Measurements from ENCODE around the gene CHD1.
A peak's percentile ranks its signal among the peaks of the same experiment; 100 is the strongest.

CHD1 gene

DNA sequence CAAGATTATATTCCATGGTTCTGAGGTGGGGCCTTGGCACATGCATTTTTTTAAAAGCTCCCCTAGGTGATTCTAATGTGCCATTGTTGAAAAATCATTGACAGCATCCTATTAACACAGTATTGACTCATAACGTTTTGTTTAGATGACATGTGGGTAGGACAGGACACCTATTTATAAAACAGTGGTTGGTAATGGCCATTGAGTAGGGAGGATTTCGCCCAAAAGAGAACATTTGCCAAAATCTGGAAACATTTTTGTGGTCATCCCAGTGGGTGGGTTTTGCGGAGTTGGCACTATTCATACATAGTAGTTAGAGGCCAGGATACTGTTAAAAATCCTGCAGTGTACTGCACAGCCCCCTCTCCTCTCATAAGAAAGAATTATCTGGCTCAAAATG lies 6.4 kb upstream of the CHD1 start:
- DNase-seq, result no peak

DNA sequence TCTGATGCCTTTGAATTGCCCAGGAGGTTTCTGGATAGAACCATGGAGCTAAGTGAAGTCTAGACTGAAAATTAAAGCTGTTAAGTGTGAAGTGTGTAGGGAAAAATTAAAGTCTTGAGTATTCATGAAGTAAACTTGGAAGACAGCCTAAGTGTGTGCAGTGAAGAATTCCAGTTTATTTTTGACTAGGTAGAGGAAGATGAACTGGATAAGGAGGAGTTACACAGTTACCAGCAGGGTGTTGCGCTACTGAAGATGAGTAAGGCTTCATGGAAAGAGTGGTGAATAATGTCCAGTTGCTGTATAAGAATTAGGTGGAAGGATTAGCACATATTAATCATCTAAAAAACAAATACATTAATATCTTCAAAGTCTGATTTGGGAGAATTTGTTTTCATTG lies 5.7 kb upstream of the CHD1 start:
- DNase-seq, result no peak

DNA sequence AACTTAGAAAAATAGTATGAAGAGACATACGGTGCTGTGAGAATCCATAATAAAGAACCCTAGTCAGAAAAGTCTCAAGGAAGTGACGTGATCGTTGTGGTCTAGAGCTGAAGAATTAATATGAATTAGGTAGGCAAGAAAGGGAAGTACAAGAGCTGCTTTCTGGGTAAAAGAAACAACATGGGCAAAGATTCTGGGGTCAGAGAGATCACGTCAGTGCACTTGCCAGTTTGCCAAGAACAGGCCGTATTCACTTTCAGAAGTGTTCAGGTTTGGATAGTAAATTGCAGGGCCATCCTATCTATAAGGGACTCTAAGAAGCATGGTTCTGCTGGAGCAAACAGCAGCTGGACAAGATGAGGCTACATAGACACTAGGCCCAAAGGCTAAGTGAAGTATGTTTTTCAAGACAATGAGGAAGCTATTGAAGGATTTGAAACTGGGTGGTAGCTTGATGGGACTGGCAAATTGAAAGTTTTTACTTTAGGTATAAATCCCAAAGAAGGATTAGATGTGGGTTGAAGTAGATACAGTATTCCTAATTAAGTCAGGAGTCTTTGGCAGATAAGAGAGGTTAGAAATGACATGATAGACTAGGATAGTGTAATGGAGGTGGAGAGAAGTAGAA lies 4.8 kb upstream of the CHD1 start:
- DNase-seq, result no peak

DNA sequence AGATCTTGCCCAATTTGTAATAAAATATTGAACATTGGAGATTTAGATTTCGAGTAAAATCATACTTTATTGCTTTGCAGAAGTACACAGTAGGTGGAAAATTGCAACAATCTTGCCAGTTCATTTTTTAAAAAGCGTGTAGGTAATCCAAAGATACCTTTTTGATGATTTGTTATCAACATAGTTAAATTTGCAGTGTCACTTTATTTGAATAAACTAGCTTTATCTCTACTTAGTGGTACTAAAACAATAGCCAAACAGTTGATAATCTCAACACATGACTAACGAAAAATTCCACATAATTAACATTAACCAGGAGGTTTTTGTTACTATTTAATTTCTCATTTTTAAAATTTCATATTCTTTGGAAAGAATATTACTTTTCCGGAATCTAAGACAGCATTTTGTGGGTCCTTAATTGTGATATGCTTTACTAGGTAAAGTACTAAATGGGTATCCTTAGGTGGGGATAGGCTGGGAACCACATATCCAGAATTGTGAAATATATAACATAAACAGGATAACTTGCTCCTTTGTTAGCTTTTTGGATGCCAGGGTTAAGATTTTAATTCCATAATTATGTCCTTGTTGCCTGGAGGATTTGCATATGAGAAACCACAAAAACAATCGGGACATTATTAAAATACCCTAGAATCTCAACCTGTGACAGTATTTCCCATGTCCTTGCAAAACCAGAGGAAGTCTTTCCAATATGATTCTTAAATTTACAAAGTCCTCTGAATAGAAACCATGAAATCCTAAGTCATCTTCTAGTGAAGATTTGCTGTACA lies 2.4 kb upstream of the CHD1 start:
- DNase-seq, result no peak

DNA sequence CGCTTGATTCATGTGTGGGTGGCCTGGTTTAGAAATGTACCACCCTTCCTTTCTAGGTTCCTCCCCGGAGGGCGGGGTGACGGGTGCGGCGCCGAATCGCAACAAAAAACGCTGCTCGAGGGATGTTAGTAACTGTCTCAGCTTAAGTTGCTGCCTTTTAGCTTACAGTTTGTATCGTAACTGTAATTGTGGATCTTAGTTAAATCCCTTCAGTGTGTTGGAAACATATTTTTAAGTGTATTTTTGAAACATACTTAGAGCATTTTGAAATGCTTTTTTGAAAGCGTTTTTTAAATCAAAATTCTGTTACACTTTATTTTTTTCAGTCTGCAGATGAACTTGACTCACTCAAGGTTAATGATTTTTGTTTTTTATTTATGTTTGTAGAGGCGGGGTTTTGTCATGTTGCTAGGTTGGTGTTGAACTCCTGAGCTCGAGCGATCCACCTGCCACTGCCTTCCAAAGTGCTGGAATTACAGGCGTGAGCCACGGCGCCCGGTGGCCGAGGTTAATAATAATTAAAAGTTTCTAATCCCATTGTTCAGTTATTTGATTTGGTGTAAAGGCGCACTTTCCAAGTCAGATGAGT lies 997 bp upstream of the CHD1 start:
- no peak for DNase-seq

DNA sequence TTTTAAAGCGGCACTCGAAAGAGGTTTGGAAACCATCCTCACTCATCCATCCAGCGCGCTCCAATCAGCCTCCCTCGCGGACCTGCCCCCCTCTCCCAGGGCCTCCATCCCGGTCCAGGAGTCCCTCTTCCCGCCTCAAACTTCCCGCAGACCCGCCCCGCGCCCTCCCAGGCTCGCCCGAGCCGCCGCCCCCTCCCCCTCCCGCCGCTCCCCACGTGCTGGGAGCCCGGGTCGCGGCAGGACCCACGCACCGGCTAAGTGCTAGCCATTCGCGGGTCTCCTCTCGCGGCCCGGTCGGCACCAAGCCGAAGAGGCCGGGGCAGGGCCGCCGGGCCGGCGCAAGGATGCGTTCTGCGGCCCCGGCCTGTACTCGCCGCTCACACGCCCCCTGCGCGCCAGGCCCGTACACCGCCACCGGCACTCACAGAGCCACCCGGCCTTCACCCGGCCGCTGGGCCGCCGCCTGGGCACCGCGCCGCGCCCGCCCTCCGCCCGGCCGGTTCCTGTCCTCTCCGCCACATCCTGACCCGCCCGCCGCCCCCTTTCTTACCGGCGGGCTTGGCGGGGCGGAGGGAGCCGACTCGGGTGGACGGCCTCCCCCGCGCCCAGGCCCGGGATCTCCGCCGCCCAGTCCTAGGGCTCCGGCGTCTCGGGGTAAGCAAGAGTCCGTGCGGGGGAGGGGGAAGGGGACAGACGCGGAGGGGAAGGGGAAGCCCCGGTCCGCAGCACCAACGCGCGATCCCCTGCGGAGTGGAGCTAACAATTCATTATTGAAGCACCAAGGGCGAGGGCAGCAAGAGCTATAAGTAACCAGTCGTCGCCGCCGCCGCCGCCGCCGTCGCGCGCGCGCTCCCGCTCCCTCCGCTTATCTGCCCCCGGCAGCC lies 576 bp downstream of the CHD1 start:
- DNase-seq, result peak in 1 of 2 experiments; percentile 56

DNA sequence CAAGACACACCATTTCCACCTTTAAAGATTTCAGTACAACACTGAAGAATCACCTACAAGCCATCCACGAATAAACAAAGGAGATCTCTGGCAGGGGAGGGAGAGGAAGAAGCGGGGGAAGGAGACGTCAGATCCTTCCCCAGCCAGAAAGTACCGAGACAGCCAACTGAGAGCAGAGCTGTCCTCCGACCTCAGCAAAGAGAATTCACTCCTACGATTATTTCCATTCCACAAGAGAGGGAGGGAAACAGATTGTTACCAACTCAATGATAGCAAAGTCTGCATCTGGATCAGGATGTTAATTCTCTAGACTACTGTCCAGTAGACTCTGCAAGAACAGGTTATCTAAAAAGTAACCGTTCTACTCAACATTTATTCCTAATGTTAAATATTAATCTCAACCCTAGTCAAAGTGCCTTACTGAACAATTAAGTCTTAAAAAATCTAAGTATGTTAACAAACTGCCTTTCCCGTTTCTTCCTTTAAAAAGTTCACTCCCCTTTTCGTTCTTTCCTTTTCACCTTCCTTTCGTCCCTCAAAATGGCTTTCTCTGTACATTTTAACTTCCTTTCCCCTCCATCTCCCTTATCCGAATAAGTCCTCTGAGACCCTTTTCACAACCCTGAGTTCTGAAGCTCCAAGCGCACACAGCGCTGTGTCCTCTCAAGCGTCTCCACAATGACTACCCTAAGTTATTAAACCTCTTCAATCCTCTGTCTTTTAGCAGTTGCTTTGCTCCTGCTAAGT lies 1.4 kb downstream of the CHD1 start:
- DNase-seq, result peak in 1 of 2 experiments; percentile 8

DNA sequence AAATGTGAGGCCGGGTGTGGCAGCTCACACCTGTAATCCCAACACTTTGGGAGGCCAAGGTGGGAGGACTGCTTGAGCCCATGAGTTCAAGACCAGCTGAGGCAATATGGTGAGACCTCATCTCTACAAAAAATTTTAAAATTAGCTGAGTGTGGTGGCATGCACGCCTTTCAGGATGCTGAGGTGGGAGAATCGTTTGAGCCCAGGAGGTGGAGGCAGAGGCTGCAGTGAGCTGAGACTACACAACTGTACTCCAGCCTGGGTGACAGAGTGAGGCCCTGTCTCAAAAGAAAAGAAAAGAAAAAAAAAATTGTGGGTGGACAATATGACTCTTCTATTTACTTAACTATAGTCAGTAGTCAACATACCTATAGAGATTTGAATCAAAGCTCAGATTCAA lies 4.8 kb downstream of the CHD1 start:
- DNase-seq, result no peak

DNA sequence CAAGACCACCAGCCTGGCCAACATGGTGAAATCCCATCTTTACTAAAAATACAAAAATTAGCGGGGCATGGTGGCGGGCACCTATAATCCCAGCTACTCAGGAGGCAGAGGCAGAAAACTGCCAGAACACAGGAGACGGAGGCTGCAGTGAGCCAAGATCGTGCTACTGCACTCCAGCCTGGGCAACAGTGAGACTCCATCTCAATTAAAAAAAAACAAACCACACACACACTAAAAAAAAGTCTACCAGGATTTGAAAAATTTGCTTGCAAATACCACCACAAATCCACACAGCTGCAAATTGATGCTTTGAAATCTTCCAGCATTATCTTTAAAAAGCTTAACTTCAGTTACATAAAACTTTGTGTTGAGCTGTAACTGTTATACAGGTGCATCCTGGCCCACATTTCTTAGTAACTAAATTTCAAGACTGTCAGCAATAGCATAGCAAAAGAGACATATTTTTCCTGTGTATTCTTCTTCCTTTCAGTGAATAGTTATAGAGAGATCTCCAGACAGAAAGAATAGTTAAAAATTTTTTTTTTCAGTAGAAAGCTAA lies 6.8 kb downstream of the CHD1 start:
- no peak for DNase-seq

DNA sequence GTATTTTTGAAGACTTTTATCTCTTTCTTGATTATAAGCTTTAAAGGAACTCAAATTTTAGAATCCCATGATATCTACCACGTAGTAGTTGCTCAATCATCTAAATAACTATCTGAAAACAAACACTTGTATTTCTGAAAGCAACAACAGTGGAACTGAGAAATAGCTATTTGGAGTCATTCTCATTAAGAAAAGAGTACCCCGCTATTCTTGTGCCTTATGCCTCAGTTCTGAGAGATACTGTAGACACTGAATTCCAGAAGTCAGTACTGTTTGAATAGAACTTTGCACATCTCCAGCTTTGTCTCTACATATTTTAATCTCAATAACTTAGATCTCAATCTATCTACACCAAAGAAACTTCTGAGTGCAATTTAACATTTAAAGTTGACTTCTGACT lies 11.4 kb downstream of the CHD1 start:
- no peak for DNase-seq

DNA sequence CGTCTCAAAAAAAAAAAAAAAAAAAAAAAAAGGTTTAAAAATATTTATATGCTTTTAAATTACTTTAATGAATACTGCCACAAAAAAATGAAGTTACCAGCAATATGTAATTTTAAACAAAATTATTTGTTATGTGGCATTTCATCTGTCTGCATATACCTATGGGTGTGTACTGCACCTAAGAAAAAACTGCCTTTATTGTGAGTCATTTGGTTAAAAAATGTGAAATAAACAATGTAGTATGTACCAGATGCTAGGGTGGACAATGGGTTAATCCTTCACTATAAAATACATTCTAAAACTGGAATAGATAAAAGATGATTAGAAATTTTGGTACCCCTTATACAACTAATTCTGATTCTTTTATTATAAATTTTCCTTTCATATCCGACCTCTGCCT lies 12.3 kb downstream of the CHD1 start:
- no peak for DNase-seq

DNA sequence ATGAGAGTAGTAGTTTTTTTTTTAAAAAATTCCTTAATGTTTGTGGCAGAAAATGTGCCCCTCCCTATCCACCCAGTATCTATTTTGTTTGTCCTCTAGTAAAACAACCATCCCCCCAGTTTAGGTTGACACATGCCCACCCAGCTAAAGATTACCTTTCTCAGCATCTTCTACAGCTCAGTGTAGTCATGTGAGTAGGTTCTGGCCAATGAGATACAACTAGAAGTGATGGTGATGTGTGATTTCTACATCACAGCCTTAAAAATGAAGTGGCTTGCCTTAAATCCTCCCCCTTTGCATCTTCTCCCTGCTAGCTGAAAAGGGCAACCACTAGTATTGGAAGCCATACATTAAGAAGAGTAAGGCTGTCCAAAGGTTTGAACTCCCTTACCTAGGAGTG lies 14.9 kb downstream of the CHD1 start:
- no peak for DNase-seq

DNA sequence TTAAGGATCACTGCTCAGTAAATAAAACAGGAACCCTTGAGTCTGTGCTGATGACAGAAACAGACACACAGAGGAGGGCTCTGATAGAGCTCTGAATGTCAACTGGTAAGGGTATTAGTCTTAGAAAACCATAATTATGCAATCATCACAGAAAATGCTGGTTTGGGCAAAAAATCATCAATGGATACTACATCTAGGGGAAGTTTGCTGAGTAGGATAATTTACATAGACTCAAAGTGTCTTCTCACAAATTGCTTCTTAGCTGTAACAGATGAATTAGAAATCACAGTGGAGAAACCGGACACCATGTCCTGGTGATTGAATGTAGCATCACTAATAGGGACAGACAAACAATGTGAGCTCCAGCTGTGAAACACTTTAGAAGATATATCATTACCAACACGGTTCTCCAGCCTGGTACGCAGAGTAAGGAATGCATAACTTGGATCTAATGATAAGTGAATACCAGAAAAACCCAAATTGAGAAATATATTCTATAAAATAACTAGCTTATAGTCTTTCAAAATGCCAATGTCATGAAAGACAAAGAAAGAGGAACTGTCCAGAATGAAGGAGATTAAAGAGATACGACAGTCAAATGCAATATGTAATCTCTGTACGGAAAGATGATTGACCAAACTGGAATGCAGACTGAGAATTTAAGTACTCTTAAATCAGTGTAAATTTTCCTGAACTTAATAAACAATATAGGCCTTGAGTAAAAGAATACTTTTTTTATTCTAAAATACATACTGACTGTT lies 17.3 kb downstream of the CHD1 start:
- no peak for DNase-seq

DNA sequence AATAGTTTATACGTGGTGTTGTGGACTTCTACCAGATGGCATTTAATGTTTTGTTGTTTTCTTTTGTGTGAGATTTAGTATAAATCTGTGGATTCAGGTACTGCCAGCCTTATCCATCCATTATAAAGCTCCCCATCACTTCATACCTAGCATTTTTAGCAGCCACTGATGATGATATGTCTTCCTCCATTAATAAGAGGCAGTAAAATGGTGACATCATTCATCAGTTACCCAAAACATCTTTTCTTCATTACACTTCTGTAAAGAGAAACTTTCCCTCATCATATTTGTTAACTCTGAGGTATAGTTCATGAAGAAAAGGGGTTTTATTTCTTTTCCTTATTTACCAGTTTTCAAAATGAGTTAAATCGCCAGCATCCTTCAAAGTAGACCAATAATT lies 19.4 kb downstream of the CHD1 start:
- DNase-seq, result no peak

DNA sequence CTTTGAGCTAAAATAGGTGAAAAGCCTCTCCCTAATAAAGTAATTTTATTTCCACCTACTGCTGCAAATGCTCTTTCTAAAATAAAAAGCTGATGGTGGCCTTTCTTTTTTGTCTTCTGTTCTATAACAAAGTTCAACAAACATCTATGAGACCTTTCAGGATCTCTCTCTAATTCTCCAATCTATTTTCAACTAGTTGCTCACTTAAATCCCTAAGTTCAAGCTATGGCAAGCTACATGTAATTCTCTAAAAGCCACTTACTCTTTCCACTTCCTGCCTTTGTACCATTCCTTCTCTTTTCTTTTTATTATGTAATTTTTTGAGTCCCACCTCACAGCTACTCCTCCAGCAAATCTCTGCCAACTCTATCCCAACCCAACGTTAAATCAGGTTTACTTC lies 20.9 kb downstream of the CHD1 start:
- no peak for DNase-seq

DNA sequence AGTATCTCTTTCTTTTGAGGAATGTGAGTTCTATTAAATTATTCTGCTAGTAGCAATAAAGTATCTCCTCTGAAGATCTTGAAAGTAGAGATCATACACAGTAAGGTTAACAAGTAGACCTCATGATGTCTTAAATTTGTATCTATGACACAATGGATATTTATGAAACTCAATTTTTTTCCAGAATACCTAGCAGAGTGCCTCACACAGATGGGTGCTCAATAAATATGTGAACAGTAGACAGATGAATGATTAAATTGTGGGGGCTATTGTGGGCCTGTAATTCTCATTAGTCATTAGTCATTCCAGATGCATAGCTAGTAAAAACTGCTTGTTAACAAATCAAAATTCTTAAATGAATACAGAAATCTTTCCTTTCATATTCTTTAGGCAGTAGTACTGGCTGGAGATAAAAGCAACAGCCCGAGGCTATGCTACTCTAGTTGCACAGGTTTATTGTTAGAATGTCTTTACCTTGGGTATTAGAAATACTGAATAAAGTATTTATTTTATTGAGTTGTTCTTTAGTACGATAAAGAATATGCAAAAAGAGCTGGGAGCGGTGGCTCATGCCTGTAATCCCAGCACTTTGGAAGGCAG lies 22.0 kb downstream of the CHD1 start:
- DNase-seq, result no peak

DNA sequence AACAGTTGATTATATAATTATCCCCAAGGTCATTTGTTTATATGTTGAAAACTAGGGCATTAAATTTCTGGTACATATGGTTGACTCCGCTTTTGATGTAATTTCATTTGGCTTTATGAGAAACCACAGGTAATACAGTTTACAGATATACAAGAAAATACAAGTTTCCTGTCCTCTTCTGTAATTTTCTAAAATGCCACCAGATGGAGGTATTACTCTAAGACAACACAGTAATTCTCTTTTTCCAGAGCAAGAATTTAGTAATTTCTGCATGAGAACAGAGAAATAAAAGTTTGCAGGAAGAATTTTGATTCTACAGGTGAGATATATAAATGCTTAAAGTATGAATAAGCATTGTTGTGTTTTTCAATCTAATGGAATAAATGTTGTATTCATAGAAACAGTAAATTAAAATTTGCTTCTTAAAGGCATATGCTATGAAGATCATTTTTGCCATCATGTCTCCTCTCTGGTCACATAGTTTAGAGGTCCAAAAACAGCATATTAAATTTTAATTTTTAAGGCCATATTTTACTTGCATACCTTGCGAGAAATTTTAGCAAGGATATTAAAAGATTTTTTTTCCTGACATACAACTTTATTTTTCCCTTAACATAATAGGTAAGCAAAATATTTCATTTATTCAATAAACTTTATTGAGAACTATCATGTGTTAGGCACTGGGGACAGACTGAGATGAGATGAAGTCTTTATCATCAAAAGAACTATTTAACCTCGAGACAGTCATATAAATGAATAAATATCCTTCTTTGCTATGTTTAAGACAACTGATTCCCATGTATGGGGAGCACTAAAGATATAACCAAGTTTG lies 22.7 kb downstream of the CHD1 start:
- peak; percentile 21 to 50 for DNase-seq

DNA sequence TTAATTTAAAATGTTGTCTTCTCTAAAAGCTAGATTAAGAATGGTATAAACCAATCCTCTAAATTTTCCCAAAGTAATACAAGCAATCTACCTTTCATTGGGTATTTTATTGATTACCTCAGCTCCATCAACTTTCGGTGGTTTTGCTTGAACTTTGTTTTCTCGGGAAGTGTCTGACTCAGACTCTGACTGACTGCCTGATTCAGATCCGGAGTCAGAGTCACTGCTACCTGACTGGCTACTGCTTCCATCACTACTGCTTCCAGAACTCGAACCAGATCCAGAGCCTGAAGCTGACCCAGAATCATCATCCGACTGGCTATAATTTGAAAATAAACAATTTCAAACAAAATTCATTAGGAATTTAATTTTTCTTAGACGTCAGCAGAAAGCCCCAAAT lies 24.0 kb downstream of the CHD1 start:
- no peak for DNase-seq

DNA sequence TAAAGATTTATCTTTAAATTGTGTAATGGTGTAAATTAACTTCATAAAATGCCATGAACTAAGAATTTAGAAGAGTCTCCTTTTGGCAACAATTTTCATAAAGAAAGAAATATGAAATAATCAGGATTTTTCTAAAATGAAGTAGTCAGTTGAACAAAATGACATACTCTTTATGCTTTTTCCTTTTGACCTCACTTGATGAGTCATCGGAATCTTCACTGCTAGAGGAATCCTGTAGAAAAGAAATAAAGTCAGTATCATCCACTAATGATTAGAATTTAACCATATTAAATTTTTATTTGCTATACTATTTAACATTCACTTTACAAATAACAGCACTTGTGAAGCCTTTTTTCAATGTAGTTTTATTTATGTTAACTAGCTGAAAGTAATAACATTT lies 26.1 kb downstream of the CHD1 start:
- DNase-seq, result no peak

DNA sequence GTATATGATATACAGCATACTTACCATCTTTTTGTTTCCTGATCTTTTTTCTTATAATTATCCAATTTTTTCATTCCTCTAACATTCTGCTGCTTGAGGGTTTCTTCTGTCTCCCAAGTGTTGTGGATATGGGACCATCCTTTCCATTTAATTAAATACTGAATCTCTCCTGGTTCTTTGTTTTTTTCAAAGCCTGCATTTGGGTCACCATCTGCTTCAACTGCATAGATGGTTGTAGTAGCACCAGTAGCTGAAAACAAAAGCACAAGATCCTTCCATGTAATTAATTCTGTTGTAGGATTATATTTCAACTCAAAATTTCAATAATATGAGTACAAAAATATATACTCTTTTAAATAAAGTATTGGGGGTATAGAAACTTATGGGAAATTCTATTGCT lies 29.4 kb downstream of the CHD1 start:
- DNase-seq, result no peak
